GM12872 (cell line): ENCODE results near the gene SERPINA4.

Source experiments
- CTCF ChIP-seq: IDR thresholded peaks from 3 replicates; pipeline ENCODE4 v1.5.1; 2011; ENCODE audit warnings: low read depth, mild to moderate bottlenecking, low read length, moderate library complexity; ENCODE audit not compliant: insufficient read depth

SERPINA4 gene

GRCh38 chr14:94605361-94605760, 44.1 kb downstream of the SERPINA4 start:
- TF ChIP-seq CTCF: no peak

- TF ChIP-seq CTCF: no peak
These were observed 49.9 kb downstream of the SERPINA4 start for GRCh38 chr14:94611179-94611578.

GRCh38 chr14:94612174-94612573, 50.9 kb downstream of the SERPINA4 start, which contains the start of gene SERPINA3:
Gene SERPINA3 (plus strand): TSS chr14:94612391. CDS start chr14:94614442, 2,051 bp downstream.
- no peak for TF ChIP-seq CTCF

- no peak for TF ChIP-seq CTCF
These were observed 51.6 kb downstream of the SERPINA4 start for GRCh38 chr14:94612580-94613554.

GRCh38 chr14:94613720-94614644, 52.7 kb downstream of the SERPINA4 start:
- TF ChIP-seq CTCF: no peak

- TF ChIP-seq CTCF: no peak
These were observed 53.6 kb downstream of the SERPINA4 start for GRCh38 chr14:94614802-94615201.

- TF ChIP-seq CTCF: no peak
These were observed 54.0 kb downstream of the SERPINA4 start for GRCh38 chr14:94615254-94615653.
